Measurements from ENCODE around the gene HLA-E.

DNA sequence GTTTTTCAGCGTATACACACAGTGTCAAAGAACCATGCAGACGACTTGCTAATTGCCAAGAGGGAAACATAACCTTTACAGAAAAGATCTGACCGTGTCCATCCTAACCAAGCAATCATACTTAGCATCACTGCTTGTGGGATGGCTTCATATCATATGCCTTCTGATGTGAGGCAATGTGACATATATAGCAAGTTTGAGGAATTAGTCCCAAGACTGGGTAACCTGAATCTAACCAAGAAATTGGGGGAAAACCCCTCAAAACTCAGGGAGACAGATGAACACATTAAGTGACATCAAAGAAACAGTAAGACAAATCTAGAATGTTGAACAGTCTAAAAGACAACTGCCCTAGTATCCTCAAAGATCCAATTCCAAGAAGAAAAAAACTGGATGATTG lies 48.6 kb downstream of the HLA-E start:
- TF ChIP-seq ZNF512B (CRISPR knock-in tag; IDR thresholded peaks at IDR 0.05; ENCODE audit: borderline replicate concordance): no peak
- TF ChIP-seq, protein P1, sequence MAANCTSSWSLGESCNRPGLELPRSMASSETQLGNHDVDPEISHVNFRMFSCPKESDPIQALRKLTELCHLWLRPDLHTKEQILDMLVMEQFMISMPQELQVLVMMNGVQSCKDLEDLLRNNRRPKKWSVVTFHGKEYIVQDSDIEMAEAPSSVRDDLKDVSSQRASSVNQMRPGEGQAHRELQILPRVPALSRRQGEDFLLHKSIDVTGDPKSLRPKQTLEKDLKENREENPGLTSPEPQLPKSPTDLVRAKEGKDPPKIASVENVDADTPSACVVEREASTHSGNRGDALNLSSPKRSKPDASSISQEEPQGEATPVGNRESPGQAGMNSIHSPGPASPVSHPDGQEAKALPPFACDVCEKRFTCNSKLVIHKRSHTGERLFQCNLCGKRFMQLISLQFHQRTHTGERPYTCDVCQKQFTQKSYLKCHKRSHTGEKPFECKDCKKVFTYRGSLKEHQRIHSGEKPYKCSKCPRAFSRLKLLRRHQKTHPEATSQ (CRISPR knock-in tag; IDR thresholded peaks at IDR 0.05; ENCODE audit: borderline replicate concordance): no peak
- no peak for TF ChIP-seq ZFP91 (CRISPR knock-in tag; IDR thresholded peaks at IDR 0.05; ENCODE audit: borderline replicate concordance)
- no peak for TF ChIP-seq ZNF431 (CRISPR knock-in tag; IDR thresholded peaks at IDR 0.05; ENCODE audit: borderline replicate concordance, low read depth)
- TF ChIP-seq ZNF224 (CRISPR knock-in tag; IDR thresholded peaks at IDR 0.05): no peak
- no peak for TF ChIP-seq DPF2 (CRISPR knock-in tag; IDR thresholded peaks at IDR 0.05; ENCODE audit: borderline replicate concordance, low read depth)
- no peak for TF ChIP-seq BHLHE40 (IDR thresholded peaks at IDR 0.05; ENCODE audit: low read length)
- TF ChIP-seq LBX2 (CRISPR knock-in tag; IDR thresholded peaks at IDR 0.05; ENCODE audit: borderline replicate concordance): no peak
- TF ChIP-seq ZNF460 (CRISPR knock-in tag; IDR thresholded peaks at IDR 0.05; ENCODE audit: borderline replicate concordance): no peak
